Neural progenitor cell (in vitro differentiated cells): Measurements from ENCODE around the gene C10orf120. TPM values are rescaled to one million over a fixed set of nuclear protein-coding genes. Genes with fewer than 3 reads are reported as not detected.

Experiments
- DNase-seq: peaks from one replicate; pipeline ENCODE4 v3.0.0-alpha.2; 2016; ENCODE audit warnings: low spot score
- H2AFZ ChIP-seq: fragments of 200-600 bp; sonication (generic); replicated peaks from 2 replicates; pipeline ENCODE4 v1.6.1; 2016; ENCODE audit warnings: antibody characterized with exemption
- H3F3A ChIP-seq: fragments of 200-600 bp; sonication (generic); 2 replicates; pipeline ENCODE4 v1.6.1; 2016; ENCODE audit warnings: antibody characterized with exemption, low read depth
- H3K27ac ChIP-seq: fragments of 200-600 bp; sonication (generic); 2 replicates; pipeline ENCODE4 v1.5.1; 2016; ENCODE audit warnings: mild to moderate bottlenecking
- H3K27me3 ChIP-seq: fragments of 200-600 bp; sonication (generic); 2 replicates; pipeline ENCODE4 v1.6.1; 2016; ENCODE audit warnings: mild to moderate bottlenecking, moderate library complexity
- H3K36me3 ChIP-seq: fragments of 200-600 bp; sonication (generic); 2 replicates; pipeline ENCODE4 v1.5.1; 2016
- H3K4me1 ChIP-seq: fragments of 200-600 bp; sonication (generic); 2 replicates; pipeline ENCODE4 v1.6.1; 2016; ENCODE audit warnings: mixed run types
- H3K4me2 ChIP-seq: fragments of 200-600 bp; sonication (generic); 2 replicates; pipeline ENCODE4 v1.6.1; 2016
- H3K4me3 ChIP-seq: fragments of 200-600 bp; sonication (generic); 2 replicates; pipeline ENCODE4 v1.5.1; 2016
- H3K79me2 ChIP-seq: fragments of 200-600 bp; sonication (generic); 2 replicates; pipeline ENCODE4 v1.6.1; 2016; ENCODE audit warnings: low read depth
- H3K9ac ChIP-seq: fragments of 200-600 bp; sonication (generic); 2 replicates; pipeline ENCODE4 v1.6.1; 2016
- H3K9me3 ChIP-seq: fragments of 200-600 bp; sonication (generic); 2 replicates; pipeline ENCODE4 v1.5.1; 2016; ENCODE audit warnings: low read depth
- H4K20me1 ChIP-seq: fragments of 200-600 bp; sonication (generic); 2 replicates; pipeline ENCODE4 v1.6.1; 2016; ENCODE audit warnings: low read depth
- H3K27ac Mint-ChIP-seq: 3 replicates; pipeline ENCODE4 v1.8.0; 2021; ENCODE audit warnings: mixed read lengths
- H3K27me3 Mint-ChIP-seq: 2 replicates; pipeline ENCODE4 v1.8.0; 2022; ENCODE audit warnings: low read depth, mild to moderate bottlenecking, inconsistent platforms, moderate library complexity, mixed read lengths; ENCODE audit not compliant: insufficient read depth
- H3K36me3 Mint-ChIP-seq: 3 replicates; pipeline ENCODE4 v1.8.0; 2021; ENCODE audit warnings: mixed read lengths
- H3K4me1 Mint-ChIP-seq: 3 replicates; pipeline ENCODE4 v1.8.0; 2021; ENCODE audit warnings: mixed read lengths
- H3K4me3 Mint-ChIP-seq: 3 replicates; pipeline ENCODE4 v1.8.0; 2021; ENCODE audit warnings: mild to moderate bottlenecking, moderate library complexity, mixed read lengths
- H3K9me3 Mint-ChIP-seq: 3 replicates; pipeline ENCODE4 v1.8.0; 2020; ENCODE audit warnings: mixed read lengths
- CTCF ChIP-seq: fragments of 200-600 bp; sonication (generic); IDR thresholded peaks from 2 replicates; pipeline ENCODE4 v1.5.1; 2017; ENCODE audit warnings: antibody characterized with exemption, mild to moderate bottlenecking
- EZH2 ChIP-seq: fragments of 200-600 bp; sonication (generic); IDR thresholded peaks from 2 replicates; pipeline ENCODE4 v1.6.1; 2017; ENCODE audit warnings: antibody characterized with exemption, mild to moderate bottlenecking, moderate library complexity
- EZH2phosphoT487 ChIP-seq: fragments of 200-600 bp; sonication (generic); IDR thresholded peaks from 2 replicates; pipeline ENCODE4 v1.6.1; 2017; ENCODE audit warnings: antibody characterized with exemption
- total RNA-seq: library from RNA; depleted of rRNA; stranded (reverse); fragments of >200 nt; gene quantifications from 2 replicates; pipeline ENCODE4 v1.2.3, GENCODE V29; 2015; ENCODE audit warnings: low replicate concordance

The C10orf120 gene
- total RNA-seq, 1 donor from 2014 or later = not detected

GRCh38 chr10:122658356-122659049 is 41.1 kb downstream of the C10orf120 start:
- Mint-ChIP-seq H3K36me3 (no peaks in the 10 kb centered on the region), H3K9me3 (no peaks in the 10 kb centered on the region), H3K27me3 (no peaks in the 10 kb centered on the region), H3K27ac (no peak overlapping the region), H3K4me3 (no peak overlapping the region), H3K4me1 (no peaks in the 10 kb centered on the region)
- Histone ChIP-seq H3K36me3 (no peaks in the 10 kb centered on the region), H3K27ac (no peak overlapping the region), H3K4me2 (no peak overlapping the region), H4K20me1 (no peaks in the 10 kb centered on the region), H3K4me3 (no peak overlapping the region), H2AFZ (no peak overlapping the region), H3K9ac (no peak overlapping the region), H3K9me3 (no peaks in the 10 kb centered on the region), H3K27me3 (no peaks in the 10 kb centered on the region), H3K79me2 (no peaks in the 10 kb centered on the region), H3F3A (no peaks in the 10 kb centered on the region), H3K4me1 (no peaks in the 10 kb centered on the region)
- TF ChIP-seq CTCF (no peak), EZH2 (no peak), EZH2phosphoT487 (no peak)
- no peak for DNase-seq

GRCh38 chr10:122657729-122658128 is 41.9 kb downstream of the C10orf120 start:
- Mint-ChIP-seq H3K27ac (no peak overlapping the region), H3K4me3 (no peak overlapping the region), H3K27me3 (no peaks in the 10 kb centered on the region), H3K36me3 (no peaks in the 10 kb centered on the region), H3K4me1 (no peaks in the 10 kb centered on the region), H3K9me3 (no peaks in the 10 kb centered on the region)
- TF ChIP-seq CTCF (no peak), EZH2phosphoT487 (no peak), EZH2 (no peak)
- H3K79me2 ChIP-seq = no peaks in the 10 kb centered on the region
- H3K27me3 ChIP-seq = no peaks in the 10 kb centered on the region
- H2AFZ ChIP-seq = no peak overlapping the region
- H4K20me1 ChIP-seq = no peaks in the 10 kb centered on the region
- DNase-seq = no peak
- H3K4me2 ChIP-seq = no peak overlapping the region
- H3K4me1 ChIP-seq = no peaks in the 10 kb centered on the region
- no peaks in the 10 kb centered on the region for H3K36me3 ChIP-seq
- no peak overlapping the region for H3K4me3 ChIP-seq
- H3K27ac ChIP-seq = no peak overlapping the region
- H3K9ac ChIP-seq = no peak overlapping the region
- no peaks in the 10 kb centered on the region for H3K9me3 ChIP-seq
- H3F3A ChIP-seq = no peaks in the 10 kb centered on the region

GRCh38 chr10:122657255-122657654 is 42.4 kb downstream of the C10orf120 start:
- Histone ChIP-seq H3K79me2 (no peaks in the 10 kb centered on the region), H3K4me1 (no peaks in the 10 kb centered on the region), H3K4me3 (no peak overlapping the region), H3K27me3 (no peaks in the 10 kb centered on the region), H2AFZ (no peak overlapping the region), H3K36me3 (no peaks in the 10 kb centered on the region), H3K9ac (no peak overlapping the region), H3K9me3 (no peaks in the 10 kb centered on the region), H3K4me2 (no peak overlapping the region), H3K27ac (no peak overlapping the region), H4K20me1 (no peaks in the 10 kb centered on the region), H3F3A (no peaks in the 10 kb centered on the region)
- no peaks in the 10 kb centered on the region for H3K9me3 Mint-ChIP-seq
- no peaks in the 10 kb centered on the region for H3K4me1 Mint-ChIP-seq
- DNase-seq = no peak
- no peak overlapping the region for H3K4me3 Mint-ChIP-seq
- no peaks in the 10 kb centered on the region for H3K36me3 Mint-ChIP-seq
- no peak for TF ChIP-seq EZH2
- TF ChIP-seq CTCF = no peak
- TF ChIP-seq EZH2phosphoT487 = no peak
- peaks cover 3% of the 10 kb centered on the region for H3K27me3 Mint-ChIP-seq
- no peak overlapping the region for H3K27ac Mint-ChIP-seq
